ENCODE results near the gene DPP4. TPM values are rescaled to one million over a fixed set of nuclear protein-coding genes. Genes with fewer than 3 reads are reported as not detected.

Gene DPP4
- total RNA-seq, 1 experiment from 2014 or later, result 2.8 TPM

- no peak for TF ChIP-seq CTCF (conservative IDR thresholded peaks at IDR 0.05)
- Histone ChIP-seq H3K4ac (ENCODE audit: low read depth, low read length) (no peak overlapping the region), H2BK120ac (ENCODE audit: low read depth, low read length, poor library complexity, severe bottlenecking) (no peak overlapping the region), H4K5ac (ENCODE audit: insufficient read length, low read depth, low read length) (no peak overlapping the region), H3K27me3 (ENCODE audit: insufficient read depth, low read length) (no peaks in the 10 kb centered on the region), H2BK12ac (ENCODE audit: insufficient read length, low read depth, low read length) (no peak overlapping the region), H4K91ac (ENCODE audit: insufficient read length, low read depth, low read length) (no peak overlapping the region), H4K8ac (replicated peaks; ENCODE audit: insufficient read length, low read depth, low read length) (no peak overlapping the region), H3K4me2 (ENCODE audit: insufficient read depth, insufficient read length, low read length) (no peak overlapping the region), H3K56ac (ENCODE audit: insufficient read length, low read depth, low read length) (no peak overlapping the region), H3K18ac (ENCODE audit: insufficient read length, low read depth, low read length) (no peak overlapping the region), H3T11ph (ENCODE audit: low read length) (no peak overlapping the region), H3K27ac (ENCODE audit: insufficient read length, low read depth, low read length) (no peak overlapping the region), H4K20me1 (ENCODE audit: control insufficient read depth, insufficient read depth, insufficient read length) (no peaks in the 10 kb centered on the region), H3K23ac (ENCODE audit: insufficient read length, low read depth, low read length) (no peak overlapping the region), H2BK15ac (ENCODE audit: low read depth, low read length) (no peak overlapping the region), H3K4me1 (ENCODE audit: insufficient read depth, low read length) (peaks cover 5% of the 10 kb centered on the region; the same call in 1 of the 2 replicates), H3K23me2 (ENCODE audit: insufficient read length, low read depth, low read length, poor library complexity, severe bottlenecking) (no peaks in the 10 kb centered on the region), H2BK5ac (ENCODE audit: insufficient read length, low read length) (no peak overlapping the region), H3K9ac (ENCODE audit: extremely low read depth, insufficient read length, low read length) (no peak overlapping the region), H2BK20ac (ENCODE audit: low read depth, low read length, poor library complexity, severe bottlenecking) (no peak overlapping the region), H3K14ac (ENCODE audit: insufficient read depth, low read length) (no peak overlapping the region), H3K9me3 (ENCODE audit: control insufficient read depth, low read depth, low read length) (no peaks in the 10 kb centered on the region), H3K79me2 (ENCODE audit: insufficient read depth, low read length) (no peaks in the 10 kb centered on the region), H3K79me1 (ENCODE audit: insufficient read depth, low read depth, low read length, poor library complexity, severe bottlenecking) (no peaks in the 10 kb centered on the region), H2AFZ (ENCODE audit: low read length) (no peak overlapping the region), H2AK5ac (ENCODE audit: insufficient read length, low read length) (no peak overlapping the region)
- no CpG with 5 or more reads among the region's 1 CpG for WGBS (ENCODE audit: extremely low coverage, insufficient read length, low lambda C conversion rate)
- Mint-ChIP-seq H3K27me3 (ENCODE audit: low read depth) (no peaks in the 10 kb centered on the region; the same call in 1 of the 2 replicates), H3K9me3 (peaks cover 8 to 14% of the 10 kb centered on the region in 2 experiments), H3K4me1 (peaks cover 16% of the 10 kb centered on the region in 2 experiments), H3K27ac (no peak overlapping the region; a peak in 1 of 7 replicates), H3K36me3 (ENCODE audit: insufficient read depth in 1 of 3, low read depth in 3 of 3) (peaks cover 4 to 12% (median 9%) of the 10 kb centered on the region in 3 experiments; a peak in 6 of 7 replicates), H3K4me3 (no peak overlapping the region)
- no peak for DNase-seq
Observed at GRCh38 chr2:162113776-162114168, 39.8 kb upstream of the DPP4 start.

Measured in H9 (cell line).